Upper lobe of left lung (tissue), 4 donors: ENCODE results near the gene CTU2.

ENCODE experiments used
- CTCF ChIP-seq, 6 experiments: fragments of 450-650 bp in 4 of 6; fragments of 200-600 bp in 2 of 6; sonication (generic) in 2 of 6; IDR thresholded peaks; one replicate each; pipeline ENCODE4 v1.5.1; 2016 to 2019; ENCODE audit warnings: antibody characterized with exemption in 6 of 6
- POLR2A ChIP-seq, 4 donors: fragments of 450-650 bp; IDR thresholded peaks; one replicate each; pipeline ENCODE4 v1.5.1; 2016 to 2017; ENCODE audit warnings: antibody characterized with exemption in 4 of 4, mild to moderate bottlenecking in 2 of 4

GRCh38 chr16:88763502-88764053 lies 57.3 kb downstream of the CTU2 start:
- TF ChIP-seq CTCF (IDR thresholded peaks at IDR 0.05) (peak in 2 of 6 experiments; percentile 11 to 32), POLR2A (IDR thresholded peaks at IDR 0.05) (no peak)
